Liver (tissue), 9 donors: ENCODE data around the gene IFT52. TPM values are rescaled to one million over a fixed set of nuclear protein-coding genes. Genes with fewer than 3 reads are reported as not detected.

Experiments
- DNase-seq: peaks from one replicate; pipeline ENCODE4 v3.0.0-alpha.2; 2017; ENCODE audit warnings: low spot score
- H3K27ac ChIP-seq, 2 donors: one replicate each; pipeline ENCODE4 v1.7.0; 2013; ENCODE audit warnings: inconsistent platforms in 2 of 2, low read length in 2 of 2, control low read depth in 1 of 2, low read depth in 1 of 2, mild to moderate bottlenecking in 1 of 2
- H3K27me3 ChIP-seq, 4 donors: one replicate each; pipeline versions ENCODE4 v1.6.1 to v1.7.0; 2013; ENCODE audit warnings: low read length in 3 of 4, inconsistent platforms in 1 of 4, mild to moderate bottlenecking in 1 of 4, moderate library complexity in 1 of 4; ENCODE audit not compliant: control insufficient read depth in 4 of 4, insufficient read depth in 4 of 4
- H3K36me3 ChIP-seq, 4 donors: one replicate each; pipeline versions ENCODE4 v1.6.1 to v1.7.0; 2013; ENCODE audit warnings: low read length in 3 of 4, mild to moderate bottlenecking in 3 of 4, low read depth in 1 of 4, moderate library complexity in 1 of 4; ENCODE audit not compliant: control insufficient read depth in 4 of 4, insufficient read depth in 3 of 4
- H3K4me1 ChIP-seq, 4 donors: one replicate each; pipeline versions ENCODE4 v1.6.1 to v1.7.0; 2013; ENCODE audit warnings: low read length in 3 of 4, mild to moderate bottlenecking in 3 of 4, moderate library complexity in 1 of 4; ENCODE audit not compliant: control insufficient read depth in 4 of 4, insufficient read depth in 4 of 4
- H3K4me3 ChIP-seq, 3 donors: one replicate each; pipeline versions ENCODE4 v1.6.1 to v1.7.0; 2013; ENCODE audit warnings: low read length in 3 of 3, control low read depth in 1 of 3, low read depth in 1 of 3, mild to moderate bottlenecking in 1 of 3
- H3K9ac ChIP-seq, 2 donors: one replicate each; pipeline ENCODE4 v1.7.0; 2013; ENCODE audit warnings: low read length in 2 of 2, mild to moderate bottlenecking in 2 of 2, moderate library complexity in 2 of 2, control low read depth in 1 of 2, low read depth in 1 of 2
- H3K9me3 ChIP-seq, 4 donors: one replicate each; pipeline versions ENCODE4 v1.6.1 to v1.7.0; 2013; ENCODE audit warnings: low read length in 3 of 4; ENCODE audit not compliant: control insufficient read depth in 4 of 4
- ATF3 ChIP-seq: IDR thresholded peaks from 2 replicates; pipeline ENCODE4 v1.6.1; 2016; ENCODE audit warnings: antibody characterized with exemption
- EGR1 ChIP-seq, 2 donors: IDR thresholded peaks; 2 replicates each; pipeline ENCODE4 v1.6.1; 2016 to 2018; ENCODE audit warnings: antibody characterized with exemption in 2 of 2, low read depth in 2 of 2
- FOXA1 ChIP-seq: IDR thresholded peaks from 2 replicates; pipeline ENCODE4 v1.6.1; 2016; ENCODE audit warnings: antibody characterized with exemption
- FOXA2 ChIP-seq: IDR thresholded peaks from 2 replicates; pipeline ENCODE4 v1.6.1; 2016; ENCODE audit warnings: antibody characterized with exemption
- GABPA ChIP-seq, 2 donors: IDR thresholded peaks in 1 of 2; conservative IDR thresholded peaks in 1 of 2; 2 replicates each; pipeline ENCODE4 v1.6.1; 2016; ENCODE audit warnings: antibody characterized with exemption in 2 of 2, mild to moderate bottlenecking in 1 of 2, moderate library complexity in 1 of 2
- HNF4A ChIP-seq, 2 donors: conservative IDR thresholded peaks; 2 replicates each; pipeline ENCODE4 v1.6.1; 2016; ENCODE audit warnings: antibody characterized with exemption in 2 of 2, mild to moderate bottlenecking in 2 of 2
- HNF4G ChIP-seq: IDR thresholded peaks from 2 replicates; pipeline ENCODE4 v1.6.1; 2016; ENCODE audit warnings: antibody characterized with exemption
- JUND ChIP-seq, 2 donors: IDR thresholded peaks; 2 replicates each; pipeline ENCODE4 v1.6.1; 2016; ENCODE audit warnings: antibody characterized with exemption in 2 of 2
- MAX ChIP-seq: IDR thresholded peaks from 2 replicates; pipeline ENCODE4 v1.6.1; 2016; ENCODE audit warnings: antibody characterized with exemption
- NR2F2 ChIP-seq: IDR thresholded peaks from 2 replicates; pipeline ENCODE4 v1.6.1; 2016; ENCODE audit warnings: antibody characterized with exemption
- RAD21 ChIP-seq, 2 donors: IDR thresholded peaks; 2 replicates each; pipeline ENCODE4 v1.6.1; 2016; ENCODE audit warnings: antibody characterized with exemption in 2 of 2, mild to moderate bottlenecking in 2 of 2
- REST ChIP-seq: IDR thresholded peaks from 2 replicates; pipeline ENCODE4 v1.6.1; 2016; ENCODE audit warnings: antibody characterized with exemption, mild to moderate bottlenecking
- RXRA ChIP-seq, 2 donors: IDR thresholded peaks; 2 replicates each; pipeline ENCODE4 v1.6.1; 2017 to 2018; ENCODE audit warnings: antibody characterized with exemption in 2 of 2, mild to moderate bottlenecking in 1 of 2
- SP1 ChIP-seq: IDR thresholded peaks from 2 replicates; pipeline ENCODE4 v1.6.1; 2018; ENCODE audit warnings: antibody characterized with exemption, mild to moderate bottlenecking
- TAF1 ChIP-seq: conservative IDR thresholded peaks from 2 replicates; pipeline ENCODE4 v1.6.1; 2016; ENCODE audit warnings: antibody characterized with exemption, mild to moderate bottlenecking
- YY1 ChIP-seq: IDR thresholded peaks from 2 replicates; pipeline ENCODE4 v1.6.1; 2016; ENCODE audit warnings: antibody characterized with exemption, mild to moderate bottlenecking
- WGBS: extraction: QIAGEN DNeasy Blood & Tissue Kit; methylation state at CpG from one replicate; pipeline ENCODE4 v1.1.7; 2013; 5-methylcytosine and 5-hydroxymethylcytosine counted together
- polyA plus RNA-seq, 2 donors: library from polyadenylated mRNA; stranded (reverse) in 1 of 2; unstranded in 1 of 2; fragments of 200-250 nt in 1 of 2; fragments of >200 nt in 1 of 2; fragmentation: Nextera tagmentation in 1 of 2; extraction: Ambion mirVana in 1 of 2; gene quantifications; one replicate each; pipeline versions ENCODE4 v1.2.1 to v1.2.3, GENCODE V29; 2013 to 2015
- total RNA-seq, 2 donors: library from RNA; depleted of rRNA; stranded (reverse); fragments of >200 nt; gene quantifications; one replicate each; pipeline ENCODE4 v1.2.3, GENCODE V29; 2014
- TF ChIP-seq, protein P1 (sequence below): IDR thresholded peaks from 2 replicates; pipeline ENCODE4 v1.6.1; 2016; ENCODE audit warnings: antibody characterized with exemption
- TF ChIP-seq, protein P2 (sequence below): fragments of 150-350 bp; IDR thresholded peaks from 2 replicates; pipeline ENCODE4 v1.5.1; 2017; ENCODE audit warnings: improper control_type of control experiment, low read depth, low read length; ENCODE audit not compliant: missing input control
- donor health status: healthy.
- donor health status: healthy.
- donor health status: healthy.
- donor health status: healthy.
- donor health status: healthy.

IFT52 gene
- total and polyA plus RNA-seq, 4 donors = 3.3 to 24.3 (median 4.8) TPM

GRCh38 chr20:43669332-43669731 lies 78.6 kb downstream of the IFT52 start:
- 49% methylated on average over 3 of the region's 3 CpGs for WGBS
- Histone ChIP-seq H3K9me3 (no peaks in the 10 kb centered on the region), H3K27me3 (no peaks in the 10 kb centered on the region), H3K9ac (no peak overlapping the region), H3K36me3 (no peaks in the 10 kb centered on the region), H3K27ac (no peak overlapping the region), H3K4me1 (peaks cover 0 to 11% (median 6%) of the 10 kb centered on the region in 4 donors), H3K4me3 (no peak overlapping the region)
- no peak for DNase-seq
- TF ChIP-seq MAX = no peak
- no peak for TF ChIP-seq FOXA1
- no peak for TF ChIP-seq FOXA2
- TF ChIP-seq, protein P1, sequence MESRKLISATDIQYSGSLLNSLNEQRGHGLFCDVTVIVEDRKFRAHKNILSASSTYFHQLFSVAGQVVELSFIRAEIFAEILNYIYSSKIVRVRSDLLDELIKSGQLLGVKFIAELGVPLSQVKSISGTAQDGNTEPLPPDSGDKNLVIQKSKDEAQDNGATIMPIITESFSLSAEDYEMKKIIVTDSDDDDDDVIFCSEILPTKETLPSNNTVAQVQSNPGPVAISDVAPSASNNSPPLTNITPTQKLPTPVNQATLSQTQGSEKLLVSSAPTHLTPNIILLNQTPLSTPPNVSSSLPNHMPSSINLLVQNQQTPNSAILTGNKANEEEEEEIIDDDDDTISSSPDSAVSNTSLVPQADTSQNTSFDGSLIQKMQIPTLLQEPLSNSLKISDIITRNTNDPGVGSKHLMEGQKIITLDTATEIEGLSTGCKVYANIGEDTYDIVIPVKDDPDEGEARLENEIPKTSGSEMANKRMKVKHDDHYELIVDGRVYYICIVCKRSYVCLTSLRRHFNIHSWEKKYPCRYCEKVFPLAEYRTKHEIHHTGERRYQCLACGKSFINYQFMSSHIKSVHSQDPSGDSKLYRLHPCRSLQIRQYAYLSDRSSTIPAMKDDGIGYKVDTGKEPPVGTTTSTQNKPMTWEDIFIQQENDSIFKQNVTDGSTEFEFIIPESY = no peak
- no peak for TF ChIP-seq ATF3
- no peak for TF ChIP-seq HNF4G
- TF ChIP-seq RXRA (IDR thresholded peaks at IDR 0.05) = peak; percentile 35 to 83
- TF ChIP-seq, protein P2, sequence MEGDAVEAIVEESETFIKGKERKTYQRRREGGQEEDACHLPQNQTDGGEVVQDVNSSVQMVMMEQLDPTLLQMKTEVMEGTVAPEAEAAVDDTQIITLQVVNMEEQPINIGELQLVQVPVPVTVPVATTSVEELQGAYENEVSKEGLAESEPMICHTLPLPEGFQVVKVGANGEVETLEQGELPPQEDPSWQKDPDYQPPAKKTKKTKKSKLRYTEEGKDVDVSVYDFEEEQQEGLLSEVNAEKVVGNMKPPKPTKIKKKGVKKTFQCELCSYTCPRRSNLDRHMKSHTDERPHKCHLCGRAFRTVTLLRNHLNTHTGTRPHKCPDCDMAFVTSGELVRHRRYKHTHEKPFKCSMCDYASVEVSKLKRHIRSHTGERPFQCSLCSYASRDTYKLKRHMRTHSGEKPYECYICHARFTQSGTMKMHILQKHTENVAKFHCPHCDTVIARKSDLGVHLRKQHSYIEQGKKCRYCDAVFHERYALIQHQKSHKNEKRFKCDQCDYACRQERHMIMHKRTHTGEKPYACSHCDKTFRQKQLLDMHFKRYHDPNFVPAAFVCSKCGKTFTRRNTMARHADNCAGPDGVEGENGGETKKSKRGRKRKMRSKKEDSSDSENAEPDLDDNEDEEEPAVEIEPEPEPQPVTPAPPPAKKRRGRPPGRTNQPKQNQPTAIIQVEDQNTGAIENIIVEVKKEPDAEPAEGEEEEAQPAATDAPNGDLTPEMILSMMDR = no peak
- no peak for TF ChIP-seq EGR1 (IDR thresholded peaks at IDR 0.05; ENCODE audit: low read depth in 2 of 2)
- no peak for TF ChIP-seq TAF1
- TF ChIP-seq YY1 = no peak
- peak; percentile 8 to 12 for TF ChIP-seq RAD21 (IDR thresholded peaks at IDR 0.05)
- TF ChIP-seq GABPA (IDR thresholded peaks at IDR 0.05 in 1 of 2, conservative IDR thresholded peaks at IDR 0.05 in 1 of 2) = no peak
- TF ChIP-seq REST = no peak
- TF ChIP-seq HNF4A (conservative IDR thresholded peaks at IDR 0.05) = peak; percentile 67 to 88
- peak; percentile 39 to 91 for TF ChIP-seq JUND (IDR thresholded peaks at IDR 0.05)
- TF ChIP-seq SP1 = peak; percentile 33

GRCh38 chr20:43670423-43670822 lies 79.7 kb downstream of the IFT52 start:
- DNase-seq = no peak
- H3K9me3 ChIP-seq = no peaks in the 10 kb centered on the region
- 89% methylated on average over 2 of the region's 2 CpGs for WGBS
- no peak overlapping the region for H3K27ac ChIP-seq
- H3K4me1 ChIP-seq = peaks cover 0 to 11% (median 6%) of the 10 kb centered on the region in 4 donors
- H3K27me3 ChIP-seq = no peaks in the 10 kb centered on the region
- no peaks in the 10 kb centered on the region for H3K36me3 ChIP-seq
- no peak overlapping the region for H3K9ac ChIP-seq
- H3K4me3 ChIP-seq = no peak overlapping the region
- no peak for TF ChIP-seq NR2F2
- TF ChIP-seq SP1 = no peak
- no peak for TF ChIP-seq ATF3
- TF ChIP-seq, protein P1 = no peak
- TF ChIP-seq HNF4A (conservative IDR thresholded peaks at IDR 0.05) = no peak
- no peak for TF ChIP-seq YY1
- no peak for TF ChIP-seq RAD21 (IDR thresholded peaks at IDR 0.05)
- no peak for TF ChIP-seq FOXA2
- TF ChIP-seq MAX = no peak
- no peak for TF ChIP-seq REST
